Neuron (in vitro differentiated cells): ENCODE data around the gene VMP1.
A peak's percentile ranks its signal among the peaks of the same experiment; 100 is the strongest.
"Not testable (repeated sequence)": the region's sequence is repeated elsewhere in the genome, so short reads cannot be mapped to it uniquely, and the experiment has no call there.

Source experiments
- H2AFZ ChIP-seq: one replicate; pipeline ENCODE4 v1.6.1; 2013; ENCODE audit warnings: low read depth, mild to moderate bottlenecking, inconsistent platforms, low read length, moderate library complexity
- H3K27me3 ChIP-seq: one replicate; pipeline ENCODE4 v1.6.1; 2013; ENCODE audit warnings: low read length; ENCODE audit not compliant: insufficient read depth
- H3K36me3 ChIP-seq: one replicate; pipeline ENCODE4 v1.6.1; 2013; ENCODE audit warnings: low read length; ENCODE audit not compliant: insufficient read depth
- H3K4me1 ChIP-seq: one replicate; pipeline ENCODE4 v1.6.1; 2013; ENCODE audit warnings: low read length; ENCODE audit not compliant: insufficient read depth
- H3K4me3 ChIP-seq: 2 replicates; pipeline ENCODE4 v1.5.1; 2013; ENCODE audit warnings: mild to moderate bottlenecking, low read length, moderate library complexity
- H3K9me3 ChIP-seq: one replicate; pipeline ENCODE4 v1.6.1; 2013; ENCODE audit warnings: low read length

Gene VMP1

GRCh38 chr17:59825533-59826322 is 118.3 kb downstream of the VMP1 start:
- no peaks in the 10 kb centered on the region for H3K9me3 ChIP-seq
- no peaks in the 10 kb centered on the region for H3K27me3 ChIP-seq
- no peak overlapping the region for H2AFZ ChIP-seq
- peaks cover 32% of the 10 kb centered on the region for H3K4me1 ChIP-seq
- H3K4me3 ChIP-seq: no peak overlapping the region
- peaks cover 3% of the 10 kb centered on the region for H3K36me3 ChIP-seq

- Histone ChIP-seq H2AFZ (no peak overlapping the region), H3K9me3 (no peaks in the 10 kb centered on the region), H3K36me3 (peaks cover 3% of the 10 kb centered on the region), H3K27me3 (no peaks in the 10 kb centered on the region), H3K4me3 (no peak overlapping the region), H3K4me1 (peaks cover 32% of the 10 kb centered on the region)
Observed at GRCh38 chr17:59826706-59827453, 119.4 kb downstream of the VMP1 start.

GRCh38 chr17:59827721-59828477 is 120.4 kb downstream of the VMP1 start:
- no peaks in the 10 kb centered on the region for H3K27me3 ChIP-seq
- H3K4me1 ChIP-seq: peaks cover 32% of the 10 kb centered on the region
- H2AFZ ChIP-seq: no peak overlapping the region
- H3K36me3 ChIP-seq: peaks cover under 1% of the 10 kb centered on the region
- H3K9me3 ChIP-seq: no peaks in the 10 kb centered on the region
- no peak overlapping the region for H3K4me3 ChIP-seq

- H3K4me3 ChIP-seq: no peak overlapping the region
- no peak overlapping the region for H2AFZ ChIP-seq
- no peaks in the 10 kb centered on the region for H3K9me3 ChIP-seq
- H3K36me3 ChIP-seq: no peaks in the 10 kb centered on the region
- peaks cover 32% of the 10 kb centered on the region for H3K4me1 ChIP-seq
- H3K27me3 ChIP-seq: no peaks in the 10 kb centered on the region
Observed at GRCh38 chr17:59828478-59828760, 121.0 kb downstream of the VMP1 start.

- H2AFZ ChIP-seq, H3K4me3 ChIP-seq, H3K27me3 ChIP-seq, H3K36me3 ChIP-seq, H3K9me3 ChIP-seq: not testable (repeated sequence)
- peaks cover 32% of the 10 kb centered on the region for H3K4me1 ChIP-seq
Observed at GRCh38 chr17:59828819-59829216, 121.4 kb downstream of the VMP1 start.

GRCh38 chr17:59829217-59830006 is 122.0 kb downstream of the VMP1 start:
- H3K9me3 ChIP-seq: no peaks in the 10 kb centered on the region
- H3K27me3 ChIP-seq: no peaks in the 10 kb centered on the region
- H2AFZ ChIP-seq: no peak overlapping the region
- H3K36me3 ChIP-seq: no peaks in the 10 kb centered on the region
- peaks cover 32% of the 10 kb centered on the region for H3K4me1 ChIP-seq
- no peak overlapping the region for H3K4me3 ChIP-seq

- Histone ChIP-seq H2AFZ (no peak overlapping the region), H3K4me1 (peaks cover 32% of the 10 kb centered on the region), H3K27me3 (no peaks in the 10 kb centered on the region), H3K36me3 (no peaks in the 10 kb centered on the region), H3K4me3 (no peak overlapping the region), H3K9me3 (no peaks in the 10 kb centered on the region)
Observed at GRCh38 chr17:59830007-59830630, 122.7 kb downstream of the VMP1 start.

- H2AFZ ChIP-seq: no peak overlapping the region
- H3K36me3 ChIP-seq: no peaks in the 10 kb centered on the region
- no peaks in the 10 kb centered on the region for H3K9me3 ChIP-seq
- H3K4me1 ChIP-seq: peaks cover 32% of the 10 kb centered on the region
- H3K27me3 ChIP-seq: no peaks in the 10 kb centered on the region
- no peak overlapping the region for H3K4me3 ChIP-seq
Observed at GRCh38 chr17:59830846-59831486, 123.5 kb downstream of the VMP1 start.

GRCh38 chr17:59832883-59833379 is 125.5 kb downstream of the VMP1 start:
- no peaks in the 10 kb centered on the region for H3K9me3 ChIP-seq
- no peaks in the 10 kb centered on the region for H3K36me3 ChIP-seq
- no peak overlapping the region for H3K4me3 ChIP-seq
- H3K27me3 ChIP-seq: no peaks in the 10 kb centered on the region
- H3K4me1 ChIP-seq: peaks cover 28% of the 10 kb centered on the region
- H2AFZ ChIP-seq: no peak overlapping the region

- Histone ChIP-seq H3K36me3 (peaks cover 21% of the 10 kb centered on the region), H3K4me3 (peak overlapping the region; percentile 97), H3K27me3 (no peaks in the 10 kb centered on the region), H2AFZ (no peak overlapping the region), H3K9me3 (no peaks in the 10 kb centered on the region), H3K4me1 (peaks cover 12% of the 10 kb centered on the region)
Observed at GRCh38 chr17:59837308-59838051, 130.0 kb downstream of the VMP1 start.

- Histone ChIP-seq H3K4me1 (peaks cover 12% of the 10 kb centered on the region), H3K9me3 (no peaks in the 10 kb centered on the region), H3K36me3 (peaks cover 21% of the 10 kb centered on the region), H3K4me3 (peak overlapping the region; percentile 97), H2AFZ (no peak overlapping the region), H3K27me3 (no peaks in the 10 kb centered on the region)
Observed at GRCh38 chr17:59838052-59838916, 130.8 kb downstream of the VMP1 start.
